Type B pancreatic cell (in vitro differentiated cells): ENCODE results near the gene MCC. TPM values are rescaled to one million over a fixed set of nuclear protein-coding genes. Genes with fewer than 3 reads are reported as not detected.

Experiments
- DNase-seq: peaks from one replicate; pipeline ENCODE4 v3.0.0; 2021; ENCODE audit warnings: mixed read lengths; ENCODE audit not compliant: unreplicated experiment; ENCODE audit errors: extremely low spot score
- H3K27ac Mint-ChIP-seq: 2 replicates; pipeline ENCODE4 v1.8.0; 2021; ENCODE audit warnings: mild to moderate bottlenecking, mixed read lengths
- H3K27me3 Mint-ChIP-seq: 2 replicates; pipeline ENCODE4 v1.8.0; 2021; ENCODE audit warnings: mixed read lengths
- H3K36me3 Mint-ChIP-seq: 2 replicates; pipeline ENCODE4 v1.8.0; 2021; ENCODE audit warnings: mixed read lengths
- H3K4me1 Mint-ChIP-seq: one replicate; pipeline ENCODE4 v1.8.0; 2021; ENCODE audit warnings: mixed read lengths; ENCODE audit not compliant: unreplicated experiment
- H3K4me3 Mint-ChIP-seq: 2 replicates; pipeline ENCODE4 v1.8.0; 2021; ENCODE audit warnings: mild to moderate bottlenecking, mixed read lengths
- H3K9me3 Mint-ChIP-seq: 2 replicates; pipeline ENCODE4 v1.8.0; 2021; ENCODE audit warnings: mixed read lengths
- CTCF ChIP-seq: fragments of 200-600 bp; sonication (generic); conservative IDR thresholded peaks from 2 replicates; pipeline ENCODE4 v1.5.0; 2021; ENCODE audit warnings: antibody characterized with exemption, mild to moderate bottlenecking
- total RNA-seq: library from RNA; stranded (reverse); gene quantifications from 2 replicates; pipeline ENCODE4 v1.2.1, GENCODE V29; 2021; ENCODE audit warnings: low replicate concordance

Gene MCC
- total RNA-seq, 1 donor from 2014 or later, result 24.0 TPM

GRCh38 chr5:113133211-113133975 lies 354.9 kb downstream of the MCC start:
- Mint-ChIP-seq H3K4me3 (no peak overlapping the region), H3K9me3 (peaks cover 4% of the 10 kb centered on the region), H3K36me3 (peaks cover 14% of the 10 kb centered on the region), H3K27me3 (no peaks in the 10 kb centered on the region), H3K27ac (no peak overlapping the region), H3K4me1 (no peaks in the 10 kb centered on the region)
- TF ChIP-seq CTCF, result no peak
- no peak for DNase-seq

GRCh38 chr5:113132564-113132963 lies 355.7 kb downstream of the MCC start:
- Mint-ChIP-seq H3K27me3 (no peaks in the 10 kb centered on the region), H3K9me3 (peaks cover 4% of the 10 kb centered on the region), H3K27ac (no peak overlapping the region), H3K4me1 (no peaks in the 10 kb centered on the region), H3K4me3 (no peak overlapping the region), H3K36me3 (peaks cover 18% of the 10 kb centered on the region)
- TF ChIP-seq CTCF, result no peak
- no peak for DNase-seq

- Mint-ChIP-seq H3K9me3 (peaks cover 4% of the 10 kb centered on the region), H3K36me3 (peaks cover 15% of the 10 kb centered on the region), H3K4me3 (no peak overlapping the region), H3K27me3 (no peaks in the 10 kb centered on the region), H3K4me1 (peaks cover 14% of the 10 kb centered on the region), H3K27ac (no peak overlapping the region)
- no peak for DNase-seq
- TF ChIP-seq CTCF, result no peak
Measured at GRCh38 chr5:113128641-113129330, 359.5 kb downstream of the MCC start.

GRCh38 chr5:113128082-113128481 lies 360.2 kb downstream of the MCC start:
- Mint-ChIP-seq H3K9me3 (peaks cover 4% of the 10 kb centered on the region), H3K4me1 (peaks cover 18% of the 10 kb centered on the region), H3K4me3 (no peak overlapping the region), H3K36me3 (peaks cover 15% of the 10 kb centered on the region), H3K27ac (no peak overlapping the region), H3K27me3 (no peaks in the 10 kb centered on the region)
- TF ChIP-seq CTCF, result no peak
- DNase-seq, result no peak

GRCh38 chr5:113127021-113127420 lies 361.2 kb downstream of the MCC start:
- no peak for DNase-seq
- H3K4me1 Mint-ChIP-seq, result peaks cover 18% of the 10 kb centered on the region
- H3K9me3 Mint-ChIP-seq, result peaks cover 4% of the 10 kb centered on the region
- H3K4me3 Mint-ChIP-seq, result no peak overlapping the region
- no peaks in the 10 kb centered on the region for H3K27me3 Mint-ChIP-seq
- no peak overlapping the region for H3K27ac Mint-ChIP-seq
- peaks cover 15% of the 10 kb centered on the region for H3K36me3 Mint-ChIP-seq
- no peak for TF ChIP-seq CTCF
